Pancreas (tissue), 10 donors: ENCODE results near the gene SFMBT2. TPM values are rescaled to one million over a fixed set of nuclear protein-coding genes. Genes with fewer than 3 reads are reported as not detected.

Experiments used
- ATAC-seq, 4 donors: fragments of 200-7000 bp; cut with Tn5 transposase; one replicate each; pipeline versions ENCODE4 v1.8.0 to v1.9.1; 2020; ENCODE audit warnings: mild to moderate bottlenecking in 4 of 4, moderate library complexity in 4 of 4
- DNase-seq, 6 donors: peaks; one replicate each; pipeline ENCODE4 v3.0.0-alpha.2; 2020
- FAIRE-seq: peaks from 2 replicates; lab custom pipeline; 2012; peaks lifted over from hg19 to GRCh38; lab: Jason Lieb, UNC
- H3K27ac ChIP-seq, 4 donors: fragments of 200-600 bp; sonication (generic); 1 replicate in 3 of 4; 2 replicates in 1 of 4; pipeline versions ENCODE4 v1.5.0 to v1.8.0; 2020
- H3K27me3 ChIP-seq, 4 donors: fragments of 200-600 bp; one replicate each; pipeline ENCODE4 v1.8.0; 2021
- H3K36me3 ChIP-seq, 3 donors: fragments of 200-600 bp; sonication (generic) in 1 of 3; one replicate each; pipeline versions ENCODE4 v1.5.0 to v1.8.0; 2020 to 2021
- H3K4me1 ChIP-seq, 3 donors: fragments of 200-600 bp; one replicate each; pipeline ENCODE4 v1.8.0; 2021
- H3K4me3 ChIP-seq, 4 donors: fragments of 200-600 bp; sonication (generic) in 2 of 4; one replicate each; pipeline versions ENCODE4 v1.5.0 to v1.8.0; 2020 to 2021
- H3K9me3 ChIP-seq, 4 donors: fragments of 200-600 bp; one replicate each; pipeline ENCODE4 v1.8.0; 2021
- CTCF ChIP-seq, 4 donors: fragments of 200-600 bp; sonication (generic) in 3 of 4; IDR thresholded peaks; one replicate each; pipeline versions ENCODE4 v1.5.0 to v1.8.0; 2021; ENCODE audit warnings: antibody characterized with exemption in 4 of 4
- WGBS, 2 donors: extraction: QIAGEN DNeasy Blood & Tissue Kit; methylation state at CpG; one replicate each; pipeline ENCODE4 v1.1.7; 2013; 5-methylcytosine and 5-hydroxymethylcytosine counted together
- intact Hi-C, 3 donors: fragments of 100-400 bp; cut with DNase I; formaldehyde crosslinking; loops; one replicate each; pipeline versions ENCODE4 v1.11.1 to v1.14.2; 2022
- polyA plus RNA-seq, 2 donors: library from polyadenylated mRNA; stranded (reverse); fragments of 200-250 nt; gene quantifications; one replicate each; pipeline ENCODE4 v1.2.3, GENCODE V29; 2013
- total RNA-seq, 6 donors: library from RNA; stranded (reverse); fragmentation: NEBNext Ultra II Directional in 4 of 6; extraction: Animal tissue kit (Norgen Biotek cat#: 25700) in 4 of 6; gene quantifications; one replicate each; pipeline versions ENCODE4 v1.2.1 to v1.2.4, GENCODE V29; 2021 to 2023
- donor health status: healthy with polysubstance abuse.
- donor health status: DM: no; HTN: no; CAD: no; lungs with moderate emphysema.
- donor health status: DM: no; HTN: no; CAD: no.
- donor health status: control.
- donor health status: control.
- donor health status: Bipolar disorder and iron deficiency.
- donor health status: DM: yes; HTN: yes; CAD: no.
- donor health status: DM: no; HTN: no; CAD: no.
- donor health status: DM: no; HTN: no; CAD: no.
- donor health status: DM: yes; HTN: yes; CAD: no.

SFMBT2 gene
- total and polyA plus RNA-seq, 8 donors: 0.65 to 9.4 (median 1.9) TPM

- H3K4me1 ChIP-seq: no peaks in the 10 kb centered on the region
- intact Hi-C loops: no loop called here
- no peak for TF ChIP-seq CTCF (IDR thresholded peaks at IDR 0.05)
- H3K9me3 ChIP-seq: no peaks in the 10 kb centered on the region
- H3K36me3 ChIP-seq: no peaks in the 10 kb centered on the region
- no peak overlapping the region for H3K27ac ChIP-seq
- H3K27me3 ChIP-seq: no peaks in the 10 kb centered on the region
- ATAC-seq: no peak
- no peak for FAIRE-seq
- DNase-seq: no peak
- 73 to 90% methylated on average over 7 of the region's 7 CpGs for WGBS, 2 donors
- H3K4me3 ChIP-seq: no peak overlapping the region
Observed at GRCh38 chr10:7298495-7298894, 112.3 kb downstream of the SFMBT2 start.

- intact Hi-C loops: no loop called here
- H3K27me3 ChIP-seq: no peaks in the 10 kb centered on the region
- H3K9me3 ChIP-seq: no peaks in the 10 kb centered on the region
- H3K4me1 ChIP-seq: no peaks in the 10 kb centered on the region
- ATAC-seq (no peak), DNase-seq (no peak), FAIRE-seq (no peak)
- H3K27ac ChIP-seq: no peak overlapping the region
- no peaks in the 10 kb centered on the region for H3K36me3 ChIP-seq
- no peak for TF ChIP-seq CTCF (IDR thresholded peaks at IDR 0.05)
- WGBS, 2 donors: 71 to 88% methylated on average over 1 of the region's 1 CpG
- no peak overlapping the region for H3K4me3 ChIP-seq
Observed at GRCh38 chr10:7297094-7297493, 113.7 kb downstream of the SFMBT2 start.

- Histone ChIP-seq H3K27me3 (no peaks in the 10 kb centered on the region), H3K4me3 (no peak overlapping the region), H3K4me1 (no peaks in the 10 kb centered on the region), H3K36me3 (no peaks in the 10 kb centered on the region), H3K9me3 (no peaks in the 10 kb centered on the region), H3K27ac (no peak overlapping the region)
- WGBS, 2 donors: 78 to 84% methylated on average over 7 of the region's 7 CpGs
- TF ChIP-seq CTCF (IDR thresholded peaks at IDR 0.05): no peak
- FAIRE-seq (no peak), DNase-seq (no peak), ATAC-seq (no peak)
- intact Hi-C loops: no loop called here
Observed at GRCh38 chr10:7296648-7297047, 114.2 kb downstream of the SFMBT2 start.

- ATAC-seq: no peak
- intact Hi-C loops: no loop called here
- Histone ChIP-seq H3K36me3 (no peaks in the 10 kb centered on the region), H3K4me3 (no peak overlapping the region), H3K27ac (no peak overlapping the region), H3K27me3 (no peaks in the 10 kb centered on the region), H3K4me1 (no peaks in the 10 kb centered on the region), H3K9me3 (no peaks in the 10 kb centered on the region)
- no peak for TF ChIP-seq CTCF (IDR thresholded peaks at IDR 0.05)
- FAIRE-seq: no peak
- no peak for DNase-seq
Observed at GRCh38 chr10:7296076-7296475, 114.8 kb downstream of the SFMBT2 start.

- Histone ChIP-seq H3K27ac (no peak overlapping the region), H3K4me3 (no peak overlapping the region), H3K36me3 (no peaks in the 10 kb centered on the region), H3K9me3 (no peaks in the 10 kb centered on the region), H3K4me1 (no peaks in the 10 kb centered on the region), H3K27me3 (no peaks in the 10 kb centered on the region)
- WGBS, 2 donors: 65 to 71% methylated on average over 3 of the region's 3 CpGs
- DNase-seq (no peak), ATAC-seq (no peak), FAIRE-seq (no peak)
- intact Hi-C loops: no loop called here
- TF ChIP-seq CTCF (IDR thresholded peaks at IDR 0.05): no peak
Observed at GRCh38 chr10:7293378-7293920, 117.4 kb downstream of the SFMBT2 start.
